MCF 10A (cell line): Measurements from ENCODE around the gene LHX2. TPM values are rescaled to one million over a fixed set of nuclear protein-coding genes. Genes with fewer than 3 reads are reported as not detected.

ENCODE experiments used
- BruUV-seq: library from RNA; stranded (reverse); fragments of 400-500 nt; replicated peaks from 2 replicates; lab custom pipeline; 2021; lab: Mats Ljungman, UMichigan
- CTCF ChIA-PET: fragments of 300-600 bp; sonication (Branson Sonifier 250); formaldehyde crosslinking; extraction: SDS; loops from one replicate; lab custom pipeline; 2021; ENCODE audit warnings: antibody characterized with exemption, inconsistent platforms; lab: Yijun Ruan, JAX
- POLR2A ChIA-PET: fragments of 300-600, 350-650 bp; sonication (Branson Sonifier 250); formaldehyde crosslinking; extraction: SDS; loops from one replicate; lab custom pipeline; 2020; ENCODE audit warnings: antibody characterized with exemption, inconsistent platforms; lab: Yijun Ruan, JAX
- DNase-seq: peaks from one replicate; pipeline ENCODE4 v3.0.0-alpha.2; 2018; ENCODE audit not compliant: unreplicated experiment
- H3K27ac Mint-ChIP-seq: one replicate; pipeline ENCODE4 v1.8.0; 2022; ENCODE audit warnings: mild to moderate bottlenecking, low read depth, mixed read lengths; ENCODE audit not compliant: unreplicated experiment
- H3K27me3 Mint-ChIP-seq: one replicate; pipeline ENCODE4 v1.8.0; 2022; ENCODE audit warnings: mixed read lengths; ENCODE audit not compliant: insufficient read depth, unreplicated experiment
- H3K36me3 Mint-ChIP-seq: one replicate; pipeline ENCODE4 v1.8.0; 2022; ENCODE audit warnings: mild to moderate bottlenecking, moderate library complexity, mixed read lengths; ENCODE audit not compliant: insufficient read depth, unreplicated experiment
- H3K4me1 Mint-ChIP-seq: one replicate; pipeline ENCODE4 v1.8.0; 2022; ENCODE audit warnings: mixed read lengths; ENCODE audit not compliant: insufficient read depth, unreplicated experiment
- H3K4me3 Mint-ChIP-seq: one replicate; pipeline ENCODE4 v1.8.0; 2022; ENCODE audit warnings: mild to moderate bottlenecking, moderate library complexity, mixed read lengths; ENCODE audit not compliant: unreplicated experiment
- H3K9me3 Mint-ChIP-seq: one replicate; pipeline ENCODE4 v1.8.0; 2022; ENCODE audit warnings: mixed read lengths; ENCODE audit not compliant: unreplicated experiment
- CTCF ChIP-seq: fragments of 200-600 bp; IDR thresholded peaks from one replicate; pipeline ENCODE4 v1.8.0; 2022; ENCODE audit warnings: antibody characterized with exemption, mild to moderate bottlenecking; ENCODE audit not compliant: unreplicated experiment
- intact Hi-C: fragments of 100-400 bp; cut with micrococcal nuclease; formaldehyde crosslinking; loops from 2 replicates; pipeline ENCODE4 v1.14.1; 2022
- total RNA-seq: library from RNA; stranded (reverse); gene quantifications from 2 replicates; pipeline ENCODE4 v1.2.3, GENCODE V29; 2022

Gene LHX2
- total RNA-seq, 1 experiment from 2014 or later: 0.63 TPM

GRCh38 chr9:124077915-124078572 is 66.5 kb downstream of the LHX2 start:
- CTCF ChIA-PET: interaction anchor here (0.8 kb wide), 1 partner anchor 37 kb away, joined by 4 read pairs; no protein-coding TSS in a partner anchor
- Mint-ChIP-seq H3K4me3 (no peak overlapping the region), H3K4me1 (peaks cover 26% of the 10 kb centered on the region), H3K27ac (no peak overlapping the region), H3K27me3 (peaks cover 14% of the 10 kb centered on the region), H3K9me3 (no peaks in the 10 kb centered on the region), H3K36me3 (no peaks in the 10 kb centered on the region)
- no TSS peak for BruUV-seq
- intact Hi-C loops: no loop called here
- no peak for TF ChIP-seq CTCF
- POLR2A ChIA-PET: interaction anchor here (0.7 kb wide), 1 partner anchor 10 kb away, joined by 4 read pairs; no protein-coding TSS in a partner anchor
- DNase-seq: peak; percentile 31

GRCh38 chr9:124078641-124079040 is 67.1 kb downstream of the LHX2 start:
- BruUV-seq: no TSS peak
- H3K9me3 Mint-ChIP-seq: no peaks in the 10 kb centered on the region
- H3K4me3 Mint-ChIP-seq: no peak overlapping the region
- H3K4me1 Mint-ChIP-seq: peaks cover 26% of the 10 kb centered on the region
- no peaks in the 10 kb centered on the region for H3K36me3 Mint-ChIP-seq
- H3K27me3 Mint-ChIP-seq: peaks cover 8% of the 10 kb centered on the region
- no peak overlapping the region for H3K27ac Mint-ChIP-seq
- no peak for TF ChIP-seq CTCF
- peak; percentile 56 for DNase-seq
- intact Hi-C loops: no loop called here
- ChIA-PET POLR2A (no interaction called here), CTCF (interaction anchor here (0.8 kb wide), 1 partner anchor 38 kb away, joined by 4 read pairs; no protein-coding TSS in a partner anchor)

- Mint-ChIP-seq H3K36me3 (no peaks in the 10 kb centered on the region), H3K4me3 (no peak overlapping the region), H3K9me3 (no peaks in the 10 kb centered on the region), H3K4me1 (peaks cover 26% of the 10 kb centered on the region), H3K27me3 (peaks cover 5% of the 10 kb centered on the region), H3K27ac (no peak overlapping the region)
- POLR2A ChIA-PET: no interaction called here
- no TSS peak for BruUV-seq
- intact Hi-C loops: no loop called here
- TF ChIP-seq CTCF: no peak
- CTCF ChIA-PET: interaction anchor here (0.8 kb wide), 1 partner anchor 38 kb away, joined by 4 read pairs; no protein-coding TSS in a partner anchor
- DNase-seq: peak; percentile 40
Observed at GRCh38 chr9:124079176-124079925, 67.8 kb downstream of the LHX2 start.

- no TSS peak for BruUV-seq
- H3K27me3 Mint-ChIP-seq: peaks cover 30% of the 10 kb centered on the region
- DNase-seq: no peak
- no peak overlapping the region for H3K27ac Mint-ChIP-seq
- no peaks in the 10 kb centered on the region for H3K9me3 Mint-ChIP-seq
- H3K36me3 Mint-ChIP-seq: no peaks in the 10 kb centered on the region
- intact Hi-C loops: no loop called here
- CTCF ChIA-PET: no interaction called here
- no peak overlapping the region for H3K4me3 Mint-ChIP-seq
- peaks cover 22% of the 10 kb centered on the region for H3K4me1 Mint-ChIP-seq
- TF ChIP-seq CTCF: no peak
- POLR2A ChIA-PET: no interaction called here
Observed at GRCh38 chr9:124082622-124083021, 71.1 kb downstream of the LHX2 start.
